ENCODE data around the gene CXCR6. TPM values are rescaled to one million over a fixed set of nuclear protein-coding genes. Genes with fewer than 3 reads are reported as not detected.

The CXCR6 gene
- total RNA-seq = not detected in 2 replicates

GRCh38 chr3:45943207-45943846, at the start of gene CXCR6:
Gene CXCR6, plus strand, starts transcription at chr3:45943464. Its CDS starts 3,018 bp downstream, at chr3:45946482.

GRCh38 chr3:45995236-45996192, 52.2 kb downstream of the CXCR6 start, which contains the start of gene FYCO1:
Gene FYCO1, minus strand, starts transcription at chr3:45995824. Its CDS starts 10,914 bp downstream, at chr3:45984910.

Other genes starting within 250 kb of the CXCR6 start
- gene SLC6A20, start 146.9 kb upstream of the CXCR6 start, total RNA-seq = not detected in 2 replicates
- gene LZTFL1, start 101.3 kb upstream of the CXCR6 start, total RNA-seq = 18.6 and 26.9 TPM in 2 replicates
- not detected in 2 replicates for gene CCR9, start 56.9 kb upstream of the CXCR6 start, total RNA-seq
- gene FYCO1, start 52.4 kb downstream of the CXCR6 start, total RNA-seq = 19.7 and 26.5 TPM in 2 replicates
- gene XCR1, start 84.0 kb downstream of the CXCR6 start, total RNA-seq = not detected in 2 replicates